HepG2 (cell line): ENCODE results near the gene PSORS1C1.

Experiments used
- ATF4 ChIP-seq, 2 experiments: fragments of 450-650 bp in 1 of 2; sonication (generic) in 1 of 2; formaldehyde crosslinking; IDR thresholded peaks; 2 replicates each; pipeline versions ENCODE4 v1.5.0 to v1.8.0; 2020 to 2022; ENCODE audit warnings: mild to moderate bottlenecking in 1 of 2, missing genetic modification reagents in 1 of 2
- CTCF ChIP-seq: sonication (generic); formaldehyde crosslinking; IDR thresholded peaks from 2 replicates; pipeline ENCODE4 v1.5.0; 2020; ENCODE audit warnings: mild to moderate bottlenecking, missing genetic modification reagents, moderate library complexity
- ETV6 ChIP-seq: sonication (generic); formaldehyde crosslinking; conservative IDR thresholded peaks from 2 replicates; pipeline ENCODE4 v1.4.0; 2020; ENCODE audit warnings: missing genetic modification reagents
- FOXM1 ChIP-seq: sonication (generic); formaldehyde crosslinking; IDR thresholded peaks from 2 replicates; pipeline ENCODE4 v1.5.0; 2020; ENCODE audit warnings: missing genetic modification reagents
- RAD21 ChIP-seq: fragments of 450-650 bp; formaldehyde crosslinking; IDR thresholded peaks from 2 replicates; pipeline ENCODE4 v1.5.0; 2020; ENCODE audit warnings: mild to moderate bottlenecking
- RBM39 ChIP-seq: fragments of 200-400 bp; formaldehyde crosslinking; IDR thresholded peaks from one replicate; pipeline ENCODE4 v1.6.1; 2018; ENCODE audit warnings: antibody characterized with exemption, mild to moderate bottlenecking, low read depth, low read length; ENCODE audit not compliant: poor library complexity, severe bottlenecking
- REST ChIP-seq, 2 experiments: IDR thresholded peaks; 2 replicates each; pipeline ENCODE4 v1.6.1; 2011 to 2012; ENCODE audit warnings: low read length in 2 of 2, borderline replicate concordance in 1 of 2, low read depth in 1 of 2, mild to moderate bottlenecking in 1 of 2, moderate library complexity in 1 of 2
- SAP130 ChIP-seq: IDR thresholded peaks from 2 replicates; pipeline ENCODE4 v1.6.1; 2016; ENCODE audit warnings: low read depth
- ZNF331 ChIP-seq: sonication (generic); formaldehyde crosslinking; IDR thresholded peaks from 2 replicates; pipeline ENCODE4 v1.4.0; 2020; ENCODE audit warnings: missing genetic modification reagents

GRCh38 chr6:31113861-31114540, 599 bp upstream of the PSORS1C1 start:
- TF ChIP-seq ZNF331 = no peak
- TF ChIP-seq RBM39 = no peak
- no peak for TF ChIP-seq SAP130 (CRISPR knock-in tag)
- TF ChIP-seq CTCF (CRISPR knock-in tag) = no peak
- TF ChIP-seq RAD21 (CRISPR knock-in tag) = no peak
- TF ChIP-seq REST (IDR thresholded peaks at IDR 0.05; ENCODE audit: borderline replicate concordance in 1 of 2, low read depth in 1 of 2, low read length in 2 of 2) = no peak
- TF ChIP-seq FOXM1 (CRISPR knock-in tag) = no peak
- TF ChIP-seq ATF4 (CRISPR knock-in tag; IDR thresholded peaks at IDR 0.05) = no peak
- TF ChIP-seq ETV6 (CRISPR knock-in tag) = no peak
